ENCODE measurements around the gene LAMA5. TPM values are rescaled to one million over a fixed set of nuclear protein-coding genes. Genes with fewer than 3 reads are reported as not detected.

Gene LAMA5
- total and polyA plus RNA-seq, 2 experiments from 2014 or later: 162 to 168 TPM

GRCh38 chr20:62354031-62354808 lies 12.9 kb downstream of the LAMA5 start:
- no peaks in the 10 kb centered on the region for H3K27me3 ChIP-seq
- H3K4me1 ChIP-seq (ENCODE audit: low read depth): peaks cover 21% of the 10 kb centered on the region
- H3K27ac ChIP-seq: peak overlapping the region; percentile 13
- no peak overlapping the region for H3K4me3 ChIP-seq
- peaks cover 10% of the 10 kb centered on the region for H3K36me3 ChIP-seq
- H3K9me3 ChIP-seq (ENCODE audit: low read depth): no peaks in the 10 kb centered on the region
- DNase-seq (ENCODE audit: low read depth in 1 of 2, low spot score in 1 of 2): no peak
- TF ChIP-seq CTCF (IDR thresholded peaks at IDR 0.05; ENCODE audit: low read depth, low read length): no peak

GRCh38 chr20:62353289-62354030 lies 13.7 kb downstream of the LAMA5 start:
- Histone ChIP-seq H3K4me3 (no peak overlapping the region), H3K27me3 (no peaks in the 10 kb centered on the region), H3K9me3 (ENCODE audit: low read depth) (no peaks in the 10 kb centered on the region), H3K4me1 (ENCODE audit: low read depth) (peaks cover 21% of the 10 kb centered on the region), H3K36me3 (peaks cover 10% of the 10 kb centered on the region), H3K27ac (no peak overlapping the region)
- TF ChIP-seq CTCF (IDR thresholded peaks at IDR 0.05; ENCODE audit: low read depth, low read length): no peak
- no peak for DNase-seq (ENCODE audit: low read depth in 1 of 2, low spot score in 1 of 2)

GRCh38 chr20:62352402-62353288 lies 14.5 kb downstream of the LAMA5 start:
- Histone ChIP-seq H3K4me3 (no peak overlapping the region), H3K27ac (no peak overlapping the region), H3K9me3 (ENCODE audit: low read depth) (no peaks in the 10 kb centered on the region), H3K27me3 (no peaks in the 10 kb centered on the region), H3K4me1 (ENCODE audit: low read depth) (peaks cover 21% of the 10 kb centered on the region), H3K36me3 (peaks cover 10% of the 10 kb centered on the region)
- TF ChIP-seq CTCF (IDR thresholded peaks at IDR 0.05; ENCODE audit: low read depth, low read length): no peak
- DNase-seq (ENCODE audit: low read depth in 1 of 2, low spot score in 1 of 2): no peak

- Histone ChIP-seq H3K27ac (no peak overlapping the region), H3K36me3 (peaks cover 10% of the 10 kb centered on the region), H3K9me3 (ENCODE audit: low read depth) (no peaks in the 10 kb centered on the region), H3K27me3 (no peaks in the 10 kb centered on the region), H3K4me1 (ENCODE audit: low read depth) (peaks cover 17% of the 10 kb centered on the region), H3K4me3 (no peak overlapping the region)
- no peak for TF ChIP-seq CTCF (IDR thresholded peaks at IDR 0.05; ENCODE audit: low read depth, low read length)
- DNase-seq (ENCODE audit: low read depth in 1 of 2, low spot score in 1 of 2): no peak
Measured at GRCh38 chr20:62351469-62352401, 15.4 kb downstream of the LAMA5 start.
